Uterus (tissue), 4 donors: ENCODE data around the gene KRTAP20-4. TPM values are rescaled to one million over a fixed set of nuclear protein-coding genes. Genes with fewer than 3 reads are reported as not detected.

ENCODE experiments used
- DNase-seq, 2 donors: peaks; one replicate each; pipeline ENCODE4 v3.0.0-alpha.2; 2019 to 2020
- H3K27ac ChIP-seq, 2 donors: fragments of 200-600 bp; sonication (generic); 1 replicate in 1 of 2; 2 replicates in 1 of 2; pipeline ENCODE4 v1.5.1; 2016 to 2018
- H3K27me3 ChIP-seq, 2 donors: fragments of 200-600 bp; sonication (generic); one replicate each; pipeline ENCODE4 v1.5.1; 2018 to 2019; ENCODE audit warnings: control low read depth in 1 of 2
- H3K36me3 ChIP-seq, 2 donors: fragments of 200-600 bp; sonication (generic); one replicate each; pipeline ENCODE4 v1.5.1; 2019; ENCODE audit warnings: control low read depth in 1 of 2
- H3K4me1 ChIP-seq, 2 donors: fragments of 200-600 bp; sonication (generic); one replicate each; pipeline ENCODE4 v1.5.1; 2018 to 2019; ENCODE audit warnings: control low read depth in 1 of 2
- H3K4me3 ChIP-seq, 2 donors: fragments of 200-600 bp; sonication (generic); 1 replicate in 1 of 2; 2 replicates in 1 of 2; pipeline ENCODE4 v1.5.1; 2018 to 2019; ENCODE audit warnings: mild to moderate bottlenecking in 1 of 2
- H3K9me3 ChIP-seq, 2 donors: fragments of 200-600 bp; sonication (generic); one replicate each; pipeline ENCODE4 v1.5.1; 2019; ENCODE audit warnings: control low read depth in 1 of 2
- CTCF ChIP-seq, 4 experiments: fragments of 200-600 bp in 2 of 4; fragments of 450-650 bp in 2 of 4; sonication (generic) in 2 of 4; IDR thresholded peaks; one replicate each; pipeline ENCODE4 v1.5.1; 2016 to 2019; ENCODE audit warnings: antibody characterized with exemption in 4 of 4, mild to moderate bottlenecking in 2 of 4, moderate library complexity in 1 of 4
- POLR2A ChIP-seq, 2 donors: fragments of 450-650 bp; IDR thresholded peaks; one replicate each; pipeline ENCODE4 v1.6.1; 2016; ENCODE audit warnings: antibody characterized with exemption in 2 of 2, mild to moderate bottlenecking in 1 of 2, moderate library complexity in 1 of 2
- intact Hi-C: fragments of 100-400 bp; cut with DNase I; formaldehyde crosslinking; loops from one replicate; pipeline ENCODE4 v1.15.1; 2023; ENCODE audit warnings: low total_unique reads
- total RNA-seq, 4 donors: library from RNA; depleted of rRNA in 3 of 4; stranded (reverse); fragments of >200 nt in 3 of 4; gene quantifications; one replicate each; pipeline versions ENCODE4 v1.1.0 to v1.2.4, GENCODE V29; 2014 to 2023
- donor health status: DM: yes; HTN: yes; CAD: no.

KRTAP20-4 gene
- total RNA-seq, 4 donors from 2014 or later = not detected

- no peaks in the 10 kb centered on the region for H3K27me3 ChIP-seq
Observed at GRCh38 chr21:30623362-30623761, 2.9 kb downstream of the KRTAP20-4 start.

GRCh38 chr21:30625449-30626165 lies 5.2 kb downstream of the KRTAP20-4 start:
- DNase-seq = no peak
- H3K27me3 ChIP-seq = no peaks in the 10 kb centered on the region
- H3K4me1 ChIP-seq = no peaks in the 10 kb centered on the region
- TF ChIP-seq POLR2A (IDR thresholded peaks at IDR 0.05) = no peak
- TF ChIP-seq CTCF (IDR thresholded peaks at IDR 0.05) = no peak
- intact Hi-C loops = no loop called here
- no peaks in the 10 kb centered on the region for H3K36me3 ChIP-seq
- no peak overlapping the region for H3K4me3 ChIP-seq
- H3K27ac ChIP-seq = no peak overlapping the region
- no peaks in the 10 kb centered on the region for H3K9me3 ChIP-seq

More at GRCh38 chr21:30623362-30623761, 2.9 kb downstream of the KRTAP20-4 start:
- Histone ChIP-seq H3K9me3 (no peaks in the 10 kb centered on the region), H3K36me3 (no peaks in the 10 kb centered on the region), H3K27ac (no peak overlapping the region), H3K4me1 (no peaks in the 10 kb centered on the region), H3K4me3 (no peak overlapping the region)
- no peak for DNase-seq
- TF ChIP-seq CTCF (IDR thresholded peaks at IDR 0.05) (no peak), POLR2A (IDR thresholded peaks at IDR 0.05) (no peak)
- intact Hi-C loops = no loop called here

GRCh38 chr21:30628109-30628508 lies 7.7 kb downstream of the KRTAP20-4 start:
- H3K4me3 ChIP-seq = no peak overlapping the region
- TF ChIP-seq POLR2A (IDR thresholded peaks at IDR 0.05) (no peak), CTCF (IDR thresholded peaks at IDR 0.05) (no peak)
- no peaks in the 10 kb centered on the region for H3K27me3 ChIP-seq
- no peaks in the 10 kb centered on the region for H3K36me3 ChIP-seq
- DNase-seq = no peak
- no peak overlapping the region for H3K27ac ChIP-seq
- no peaks in the 10 kb centered on the region for H3K4me1 ChIP-seq
- intact Hi-C loops = no loop called here
- no peaks in the 10 kb centered on the region for H3K9me3 ChIP-seq

- Histone ChIP-seq H3K4me3 (no peak overlapping the region), H3K36me3 (no peaks in the 10 kb centered on the region), H3K27me3 (no peaks in the 10 kb centered on the region), H3K9me3 (no peaks in the 10 kb centered on the region), H3K27ac (no peak overlapping the region), H3K4me1 (no peaks in the 10 kb centered on the region)
- intact Hi-C loops = no loop called here
- TF ChIP-seq CTCF (IDR thresholded peaks at IDR 0.05) = no peak
- no peak for TF ChIP-seq POLR2A (IDR thresholded peaks at IDR 0.05)
- no peak for DNase-seq
Observed at GRCh38 chr21:30629200-30629599, 8.8 kb downstream of the KRTAP20-4 start.

- H3K27me3 ChIP-seq = no peaks in the 10 kb centered on the region
- intact Hi-C loops = no loop called here
- H3K36me3 ChIP-seq = no peaks in the 10 kb centered on the region
- H3K4me3 ChIP-seq = no peak within 1 kb of the TSS
- H3K4me1 ChIP-seq = no peaks in the 10 kb centered on the region
- no peaks in the 10 kb centered on the region for H3K9me3 ChIP-seq
- DNase-seq = no peak
- no peak within 1 kb of the TSS for H3K27ac ChIP-seq
- TF ChIP-seq CTCF (IDR thresholded peaks at IDR 0.05) (no peak), POLR2A (IDR thresholded peaks at IDR 0.05) (no peak)
Observed at GRCh38 chr21:30634906-30635305, 14.5 kb downstream of the KRTAP20-4 start, which contains the start of gene KRTAP20-2. TSS of gene KRTAP20-2 (plus strand) at chr21:30635206. CDS start at chr21:30635264, 58 bp downstream.
